ENCODE measurements around the gene UAP1.

UAP1 gene

GRCh38 chr1:162587347-162587746 is 25.8 kb downstream of the UAP1 start:
- H3K4me2 ChIP-seq (ENCODE audit: low read length), result no peak overlapping the region

GRCh38 chr1:162587761-162588260 is 26.3 kb downstream of the UAP1 start:
- no peak for TF ChIP-seq EZH2phosphoT487 (IDR thresholded peaks at IDR 0.05; ENCODE audit: borderline replicate concordance, low read length)
- TF ChIP-seq, protein P1, sequence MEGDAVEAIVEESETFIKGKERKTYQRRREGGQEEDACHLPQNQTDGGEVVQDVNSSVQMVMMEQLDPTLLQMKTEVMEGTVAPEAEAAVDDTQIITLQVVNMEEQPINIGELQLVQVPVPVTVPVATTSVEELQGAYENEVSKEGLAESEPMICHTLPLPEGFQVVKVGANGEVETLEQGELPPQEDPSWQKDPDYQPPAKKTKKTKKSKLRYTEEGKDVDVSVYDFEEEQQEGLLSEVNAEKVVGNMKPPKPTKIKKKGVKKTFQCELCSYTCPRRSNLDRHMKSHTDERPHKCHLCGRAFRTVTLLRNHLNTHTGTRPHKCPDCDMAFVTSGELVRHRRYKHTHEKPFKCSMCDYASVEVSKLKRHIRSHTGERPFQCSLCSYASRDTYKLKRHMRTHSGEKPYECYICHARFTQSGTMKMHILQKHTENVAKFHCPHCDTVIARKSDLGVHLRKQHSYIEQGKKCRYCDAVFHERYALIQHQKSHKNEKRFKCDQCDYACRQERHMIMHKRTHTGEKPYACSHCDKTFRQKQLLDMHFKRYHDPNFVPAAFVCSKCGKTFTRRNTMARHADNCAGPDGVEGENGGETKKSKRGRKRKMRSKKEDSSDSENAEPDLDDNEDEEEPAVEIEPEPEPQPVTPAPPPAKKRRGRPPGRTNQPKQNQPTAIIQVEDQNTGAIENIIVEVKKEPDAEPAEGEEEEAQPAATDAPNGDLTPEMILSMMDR (IDR thresholded peaks at IDR 0.05; ENCODE audit: low read depth, low read length, poor library complexity, severe bottlenecking), result no peak
- Histone ChIP-seq H3K4me2 (ENCODE audit: low read length) (no peak overlapping the region), H3K9me3 (ENCODE audit: control insufficient read depth, insufficient read depth, low read length) (no peaks in the 10 kb centered on the region), H4K20me1 (ENCODE audit: control insufficient read depth, insufficient read depth, low read depth, low read length) (no peaks in the 10 kb centered on the region), H3K79me2 (ENCODE audit: control insufficient read depth, low read length) (no peaks in the 10 kb centered on the region), H3K27me3 (ENCODE audit: control insufficient read depth, low read length) (no peaks in the 10 kb centered on the region), H3K9me2 (replicated peaks; ENCODE audit: control insufficient read depth, low read length) (no peaks in the 10 kb centered on the region), H3K36me3 (ENCODE audit: control insufficient read depth, low read length) (peaks cover 18% of the 10 kb centered on the region), H3K4me1 (ENCODE audit: control insufficient read depth, low read length) (no peaks in the 10 kb centered on the region), H3K27ac (ENCODE audit: low read depth, low read length) (no peak overlapping the region), H3F3A (ENCODE audit: control insufficient read depth, insufficient read depth) (no peaks in the 10 kb centered on the region), H3K4me3 (ENCODE audit: low read length) (no peak overlapping the region)

More at GRCh38 chr1:162587347-162587746, 25.8 kb downstream of the UAP1 start:
- H3K79me2 ChIP-seq (ENCODE audit: control insufficient read depth, low read length), result no peaks in the 10 kb centered on the region
- no peaks in the 10 kb centered on the region for H3F3A ChIP-seq (ENCODE audit: control insufficient read depth, insufficient read depth)
- H3K9me2 ChIP-seq (replicated peaks; ENCODE audit: control insufficient read depth, low read length), result no peaks in the 10 kb centered on the region
- peaks cover 14% of the 10 kb centered on the region for H3K36me3 ChIP-seq (ENCODE audit: control insufficient read depth, low read length)
- H3K27ac ChIP-seq (ENCODE audit: low read depth, low read length), result no peak overlapping the region
- H4K20me1 ChIP-seq (ENCODE audit: control insufficient read depth, insufficient read depth, low read depth, low read length), result no peaks in the 10 kb centered on the region
- no peaks in the 10 kb centered on the region for H3K9me3 ChIP-seq (ENCODE audit: control insufficient read depth, insufficient read depth, low read length)
- H3K4me3 ChIP-seq (ENCODE audit: low read length), result no peak overlapping the region
- TF ChIP-seq, protein P1 (IDR thresholded peaks at IDR 0.05; ENCODE audit: low read depth, low read length, poor library complexity, severe bottlenecking), result no peak
- no peak for TF ChIP-seq EZH2phosphoT487 (IDR thresholded peaks at IDR 0.05; ENCODE audit: borderline replicate concordance, low read length)
- H3K27me3 ChIP-seq (ENCODE audit: control insufficient read depth, low read length), result no peaks in the 10 kb centered on the region
- H3K4me1 ChIP-seq (ENCODE audit: control insufficient read depth, low read length), result no peaks in the 10 kb centered on the region

DNA sequence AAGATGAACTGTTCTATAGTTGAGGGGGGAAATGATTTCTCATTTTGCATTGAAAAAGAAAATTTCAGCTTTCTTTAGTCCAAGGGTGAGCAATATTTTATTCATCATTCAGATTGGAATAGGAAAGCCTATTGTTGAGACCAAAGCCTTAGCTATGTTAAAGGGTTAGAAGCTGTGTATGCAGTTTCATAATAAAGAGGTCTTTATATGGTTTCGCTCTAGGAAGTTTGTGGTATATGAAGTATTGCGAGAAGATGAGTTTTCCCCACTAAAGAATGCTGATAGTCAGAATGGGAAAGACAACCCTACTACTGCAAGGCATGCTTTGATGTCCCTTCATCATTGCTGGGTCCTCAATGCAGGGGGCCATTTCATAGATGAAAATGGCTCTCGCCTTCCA is 28.6 kb downstream of the UAP1 start:
- H3K9me2 ChIP-seq (replicated peaks; ENCODE audit: control insufficient read depth, low read length), result no peaks in the 10 kb centered on the region
- H3K4me1 ChIP-seq (ENCODE audit: control insufficient read depth, low read length), result no peaks in the 10 kb centered on the region
- no peak overlapping the region for H3K4me2 ChIP-seq (ENCODE audit: low read length)
- no peaks in the 10 kb centered on the region for H3K79me2 ChIP-seq (ENCODE audit: control insufficient read depth, low read length)
- TF ChIP-seq, protein P1 (IDR thresholded peaks at IDR 0.05; ENCODE audit: low read depth, low read length, poor library complexity, severe bottlenecking), result no peak
- no peak for TF ChIP-seq EZH2phosphoT487 (IDR thresholded peaks at IDR 0.05; ENCODE audit: borderline replicate concordance, low read length)
- no peaks in the 10 kb centered on the region for H3K27me3 ChIP-seq (ENCODE audit: control insufficient read depth, low read length)
- H3K9me3 ChIP-seq (ENCODE audit: control insufficient read depth, insufficient read depth, low read length), result no peaks in the 10 kb centered on the region
- no peaks in the 10 kb centered on the region for H3F3A ChIP-seq (ENCODE audit: control insufficient read depth, insufficient read depth)
- peaks cover 19% of the 10 kb centered on the region for H3K36me3 ChIP-seq (ENCODE audit: control insufficient read depth, low read length)
- H3K27ac ChIP-seq (ENCODE audit: low read depth, low read length), result no peak overlapping the region
- no peaks in the 10 kb centered on the region for H4K20me1 ChIP-seq (ENCODE audit: control insufficient read depth, insufficient read depth, low read depth, low read length)
- H3K4me3 ChIP-seq (ENCODE audit: low read length), result no peak overlapping the region
